RWPE2 (cell line): ENCODE data around the gene SPECC1.

ENCODE experiments used
- ATAC-seq: fragments of 200-7000 bp; cut with Tn5 transposase; 3 replicates; pipeline ENCODE4 v1.9.1; 2021; ENCODE audit warnings: low read depth
- DNase-seq: peaks from one replicate; pipeline ENCODE4 v3.0.0-alpha.2; 2020; ENCODE audit warnings: low spot score
- H3K27ac ChIP-seq: fragments of 450-650 bp; 2 replicates; pipeline ENCODE4 v1.5.1; 2017; ENCODE audit warnings: mild to moderate bottlenecking; ENCODE audit not compliant: poor library complexity, severe bottlenecking
- H3K27me3 ChIP-seq: fragments of 250-450 bp; sonication (Bioruptor Pico); 2 replicates; pipeline ENCODE4 v1.5.1; 2021; ENCODE audit warnings: mild to moderate bottlenecking, moderate library complexity; ENCODE audit not compliant: insufficient read depth, poor library complexity, severe bottlenecking
- H3K36me3 ChIP-seq: fragments of 250-450 bp; sonication (Bioruptor Pico); 2 replicates; pipeline ENCODE4 v1.5.1; 2020; ENCODE audit warnings: low read depth, mild to moderate bottlenecking, moderate library complexity
- H3K4me1 ChIP-seq: fragments of 250-450 bp; sonication (Bioruptor Pico); 2 replicates; pipeline ENCODE4 v1.5.1; 2021; ENCODE audit warnings: mild to moderate bottlenecking, moderate library complexity; ENCODE audit not compliant: insufficient read depth, poor library complexity, severe bottlenecking
- H3K4me3 ChIP-seq: fragments of 250-450 bp; sonication (Bioruptor Pico); 2 replicates; pipeline ENCODE4 v1.5.1; 2021; ENCODE audit warnings: mild to moderate bottlenecking, moderate library complexity; ENCODE audit not compliant: severe bottlenecking
- H3K9me3 ChIP-seq: fragments of 250-450 bp; sonication (Bioruptor Pico); 2 replicates; pipeline ENCODE4 v1.5.1; 2021; ENCODE audit warnings: mild to moderate bottlenecking, moderate library complexity; ENCODE audit not compliant: severe bottlenecking
- TF ChIP-seq, protein P1 (sequence below): fragments of 450-650 bp; IDR thresholded peaks from one replicate; pipeline ENCODE4 v1.5.1; 2017; ENCODE audit warnings: mild to moderate bottlenecking, moderate library complexity; ENCODE audit not compliant: poor library complexity, severe bottlenecking

Gene SPECC1

DNA sequence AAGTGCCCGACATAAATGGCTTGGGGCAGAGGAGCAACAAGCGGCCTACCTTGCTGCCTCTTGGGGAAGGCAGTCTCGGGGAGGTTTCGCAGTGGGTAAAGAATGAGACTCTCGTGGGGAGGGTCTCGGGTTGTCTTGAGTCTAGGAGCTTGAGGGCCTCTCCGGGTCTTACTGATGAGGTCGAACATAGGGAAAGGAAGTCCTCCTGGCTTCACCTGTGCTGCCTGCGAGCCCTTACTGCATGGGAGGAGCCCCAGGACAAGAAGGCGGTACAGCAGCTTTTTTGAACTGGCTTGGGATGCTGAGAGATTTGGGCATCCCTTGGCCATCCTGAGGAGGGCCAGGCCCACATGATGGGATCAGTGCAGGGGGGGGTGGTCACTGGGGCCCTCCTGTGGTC is 71.4 kb downstream of the SPECC1 start:
- TF ChIP-seq, protein P1, sequence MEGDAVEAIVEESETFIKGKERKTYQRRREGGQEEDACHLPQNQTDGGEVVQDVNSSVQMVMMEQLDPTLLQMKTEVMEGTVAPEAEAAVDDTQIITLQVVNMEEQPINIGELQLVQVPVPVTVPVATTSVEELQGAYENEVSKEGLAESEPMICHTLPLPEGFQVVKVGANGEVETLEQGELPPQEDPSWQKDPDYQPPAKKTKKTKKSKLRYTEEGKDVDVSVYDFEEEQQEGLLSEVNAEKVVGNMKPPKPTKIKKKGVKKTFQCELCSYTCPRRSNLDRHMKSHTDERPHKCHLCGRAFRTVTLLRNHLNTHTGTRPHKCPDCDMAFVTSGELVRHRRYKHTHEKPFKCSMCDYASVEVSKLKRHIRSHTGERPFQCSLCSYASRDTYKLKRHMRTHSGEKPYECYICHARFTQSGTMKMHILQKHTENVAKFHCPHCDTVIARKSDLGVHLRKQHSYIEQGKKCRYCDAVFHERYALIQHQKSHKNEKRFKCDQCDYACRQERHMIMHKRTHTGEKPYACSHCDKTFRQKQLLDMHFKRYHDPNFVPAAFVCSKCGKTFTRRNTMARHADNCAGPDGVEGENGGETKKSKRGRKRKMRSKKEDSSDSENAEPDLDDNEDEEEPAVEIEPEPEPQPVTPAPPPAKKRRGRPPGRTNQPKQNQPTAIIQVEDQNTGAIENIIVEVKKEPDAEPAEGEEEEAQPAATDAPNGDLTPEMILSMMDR: no peak
- DNase-seq: no peak
- H3K27ac ChIP-seq: no peak overlapping the region
- ATAC-seq: no peak
- H3K27me3 ChIP-seq: no peaks in the 10 kb centered on the region
- no peak overlapping the region for H3K4me3 ChIP-seq
- no peaks in the 10 kb centered on the region for H3K4me1 ChIP-seq
- H3K36me3 ChIP-seq: no peaks in the 10 kb centered on the region
- no peaks in the 10 kb centered on the region for H3K9me3 ChIP-seq

DNA sequence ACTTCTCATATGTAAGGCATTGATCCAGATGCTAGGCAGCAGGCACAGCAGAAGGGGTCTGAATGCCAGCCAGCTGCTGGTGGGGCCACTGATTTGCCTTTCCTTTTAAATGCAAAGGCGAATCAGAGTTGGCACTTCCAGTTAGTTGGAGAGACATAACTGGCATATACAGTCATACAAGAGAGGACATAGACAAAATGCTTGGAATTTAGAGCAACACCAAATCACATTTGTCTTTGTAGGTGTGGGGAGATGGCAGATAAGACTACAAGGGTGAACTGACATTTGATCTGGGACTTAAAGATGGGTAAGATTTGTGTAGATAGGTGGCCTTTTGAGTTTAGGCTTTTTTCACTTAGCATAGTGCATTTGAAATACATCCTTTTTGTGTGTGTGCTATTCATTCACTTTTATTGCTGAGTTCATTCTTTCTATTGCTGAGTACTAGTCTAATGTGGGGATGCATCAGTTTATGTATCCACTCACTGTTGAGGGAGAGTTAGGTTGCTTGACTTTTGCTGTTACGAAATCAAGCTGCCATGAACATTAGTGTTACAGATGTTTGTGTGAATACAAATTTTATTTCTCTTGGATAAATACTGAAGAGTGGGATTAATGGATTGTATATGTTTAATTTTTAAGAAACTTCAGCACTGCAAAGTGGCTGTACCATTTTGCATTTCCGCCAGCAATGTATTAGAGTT is 74.1 kb downstream of the SPECC1 start:
- Histone ChIP-seq H3K9me3 (no peaks in the 10 kb centered on the region), H3K36me3 (no peaks in the 10 kb centered on the region), H3K27ac (no peak overlapping the region), H3K4me1 (no peaks in the 10 kb centered on the region), H3K27me3 (no peaks in the 10 kb centered on the region), H3K4me3 (no peak overlapping the region)
- DNase-seq (no peak), ATAC-seq (no peak)
- TF ChIP-seq, protein P1: no peak

DNA sequence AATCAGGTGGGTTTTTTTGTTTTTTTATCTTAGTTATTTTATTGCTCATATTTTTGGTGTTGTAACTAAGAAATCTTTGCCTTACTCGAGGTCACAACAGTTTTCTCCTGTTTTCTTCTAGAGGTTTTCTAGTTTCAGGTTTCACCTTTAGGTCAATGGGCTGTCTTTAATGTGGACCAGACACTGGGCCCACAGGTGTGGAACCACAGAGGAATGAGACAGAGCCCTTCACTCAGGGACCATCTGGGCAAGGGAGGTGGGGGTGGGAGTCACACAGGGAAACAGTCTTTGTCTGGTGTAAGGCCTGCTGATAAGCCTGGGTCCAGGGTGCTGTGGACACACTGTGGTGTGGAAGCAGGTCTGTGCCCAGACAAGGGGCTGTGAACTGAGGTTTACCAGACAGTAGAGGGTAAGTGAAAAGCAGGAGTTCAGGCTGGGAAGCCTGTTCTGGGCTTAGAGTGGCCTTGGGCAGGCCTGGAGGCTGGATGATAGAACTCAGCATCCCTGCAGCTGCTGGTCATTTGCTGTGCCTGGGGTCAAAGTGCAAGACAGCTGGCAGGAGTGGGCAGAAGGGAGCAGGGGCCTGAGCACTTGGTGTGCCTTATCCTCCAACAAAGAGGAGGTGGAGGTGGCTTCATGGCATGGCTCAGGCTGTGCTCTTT is 75.6 kb downstream of the SPECC1 start:
- H3K4me1 ChIP-seq: no peaks in the 10 kb centered on the region
- H3K27ac ChIP-seq: no peak overlapping the region
- TF ChIP-seq, protein P1: no peak
- no peaks in the 10 kb centered on the region for H3K36me3 ChIP-seq
- no peaks in the 10 kb centered on the region for H3K27me3 ChIP-seq
- no peaks in the 10 kb centered on the region for H3K9me3 ChIP-seq
- ATAC-seq: no peak
- no peak overlapping the region for H3K4me3 ChIP-seq
- DNase-seq: no peak

DNA sequence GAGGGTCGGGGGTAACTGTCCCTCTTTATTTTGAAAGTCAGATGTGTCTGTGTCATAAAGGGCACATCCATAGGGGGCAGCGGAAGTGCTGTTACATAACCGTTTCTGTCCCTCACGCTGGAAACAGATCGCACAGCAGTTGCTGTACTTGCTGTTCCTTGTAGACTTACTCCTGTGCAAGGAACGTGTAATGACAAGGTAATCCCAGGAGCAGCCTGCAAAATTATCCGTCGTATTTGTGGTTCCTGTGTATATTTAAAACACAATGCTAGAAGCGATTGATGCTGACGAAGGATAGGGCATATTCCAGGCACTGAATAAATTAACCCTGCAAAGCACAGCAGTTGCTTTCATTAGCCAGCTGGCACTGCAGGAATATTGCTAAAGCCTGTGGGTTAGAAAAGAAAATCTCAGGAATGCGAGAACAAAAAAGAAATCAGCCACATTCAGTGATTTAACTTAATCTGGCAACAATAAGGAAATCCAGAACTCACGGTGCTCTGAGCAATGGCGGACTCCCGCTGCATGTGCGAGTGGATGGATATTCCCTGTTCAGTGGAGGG is 76.2 kb downstream of the SPECC1 start:
- no peaks in the 10 kb centered on the region for H3K36me3 ChIP-seq
- H3K27ac ChIP-seq: no peak overlapping the region
- H3K4me1 ChIP-seq: no peaks in the 10 kb centered on the region
- H3K9me3 ChIP-seq: no peaks in the 10 kb centered on the region
- H3K4me3 ChIP-seq: no peak overlapping the region
- TF ChIP-seq, protein P1: no peak
- DNase-seq (no peak), ATAC-seq (no peak)
- no peaks in the 10 kb centered on the region for H3K27me3 ChIP-seq
